ENCODE results near the gene ZAR1.

The ZAR1 gene

DNA sequence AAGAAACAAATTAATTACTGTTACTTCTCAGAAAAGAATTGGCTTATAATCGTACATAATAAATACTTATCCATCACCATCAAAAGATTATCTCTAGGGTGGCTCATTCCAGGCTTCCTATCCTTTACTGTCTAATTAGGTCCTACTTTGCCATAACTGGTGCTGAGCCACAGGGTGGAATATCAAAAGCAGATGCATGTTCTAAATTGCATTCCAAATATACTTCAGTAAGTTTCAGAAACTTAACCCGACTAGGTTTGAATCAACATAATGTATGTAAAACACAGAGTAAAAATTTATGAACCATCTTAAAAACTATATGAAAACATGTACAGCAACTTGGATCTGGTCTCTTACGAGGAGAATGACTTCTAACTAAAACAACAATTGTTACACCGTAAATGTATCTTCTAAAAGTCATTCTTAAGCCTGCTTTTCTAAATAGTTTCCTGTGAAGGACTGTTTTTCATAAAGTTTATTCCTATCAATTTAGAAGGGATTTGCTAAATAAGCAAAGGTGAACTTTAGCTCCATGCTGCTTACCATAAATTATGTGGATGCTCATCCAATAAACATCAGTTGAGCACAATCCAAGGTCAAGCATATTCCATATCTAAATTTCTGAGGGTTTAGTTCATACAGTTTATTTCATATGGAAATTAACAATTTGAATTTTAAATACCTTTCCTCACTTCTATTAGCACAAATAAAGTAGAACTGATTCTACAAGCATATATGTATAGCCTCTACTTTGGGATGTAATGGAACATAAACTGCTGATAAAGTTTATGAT, 13.4 kb downstream of the ZAR1 start:
- H3K4me3 ChIP-seq (ENCODE audit: low read length): no peak overlapping the region
- no peak for TF ChIP-seq ZNF274 (IDR thresholded peaks at IDR 0.05; ENCODE audit: low read depth, low read length)

DNA sequence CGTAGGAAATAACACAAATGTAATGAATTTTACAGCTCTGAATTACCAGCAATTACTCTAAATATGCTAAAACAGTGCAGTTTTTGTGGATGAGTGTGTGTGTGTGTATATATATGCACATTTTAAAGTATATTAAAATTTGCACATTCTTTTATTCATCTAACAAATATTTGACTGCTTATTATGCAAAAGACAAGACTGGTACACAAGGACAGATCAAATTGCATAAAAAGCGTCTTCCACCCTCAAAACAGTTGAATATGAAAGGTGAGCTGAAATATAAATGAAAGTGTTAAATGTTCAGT, 13.9 kb downstream of the ZAR1 start:
- no peak overlapping the region for H3K4me3 ChIP-seq (ENCODE audit: low read length)
- no peak for TF ChIP-seq ZNF274 (IDR thresholded peaks at IDR 0.05; ENCODE audit: low read depth, low read length)

DNA sequence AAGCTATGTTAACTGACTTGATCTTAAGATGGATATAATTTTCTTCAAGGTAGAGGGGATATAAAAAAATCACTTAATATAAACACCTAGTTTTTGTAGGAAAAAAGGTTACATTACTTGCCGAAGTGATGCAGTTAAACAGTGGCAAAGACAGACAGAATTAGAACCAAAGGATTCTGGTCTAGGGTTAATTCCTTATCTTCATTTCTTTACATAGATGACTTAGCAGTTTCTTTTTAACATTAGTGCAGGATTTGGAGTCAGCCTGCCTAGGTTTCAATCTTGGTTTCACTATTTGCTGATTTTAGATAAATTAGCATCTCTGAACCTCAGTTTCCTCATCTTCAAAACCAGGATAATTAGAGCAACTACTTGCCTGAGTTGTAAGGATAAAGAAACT, 14.3 kb downstream of the ZAR1 start:
- no peak overlapping the region for H3K4me3 ChIP-seq (ENCODE audit: low read length)
- TF ChIP-seq ZNF274 (IDR thresholded peaks at IDR 0.05; ENCODE audit: low read depth, low read length): no peak

DNA sequence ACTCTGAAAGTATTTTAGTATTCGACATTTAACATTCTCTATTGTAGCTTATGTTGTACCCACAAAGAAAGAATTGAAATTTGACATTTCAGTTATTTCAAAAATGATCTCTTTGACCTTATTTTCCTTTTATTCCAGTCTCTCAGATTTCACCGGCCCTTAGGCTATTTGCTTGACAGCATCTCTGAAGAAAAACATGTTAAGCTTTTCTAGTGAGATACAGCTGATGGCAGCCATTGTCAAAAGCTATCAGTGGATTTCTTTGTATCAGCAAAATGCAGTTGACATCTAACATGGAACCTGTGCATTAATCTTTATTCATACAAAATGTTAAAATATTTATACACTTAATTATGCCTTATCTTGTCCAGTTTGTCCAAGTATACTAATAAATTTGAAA, 16.7 kb downstream of the ZAR1 start:
- no peak overlapping the region for H3K4me3 ChIP-seq (ENCODE audit: low read length)
- no peak for TF ChIP-seq ZNF274 (IDR thresholded peaks at IDR 0.05; ENCODE audit: low read depth, low read length)

DNA sequence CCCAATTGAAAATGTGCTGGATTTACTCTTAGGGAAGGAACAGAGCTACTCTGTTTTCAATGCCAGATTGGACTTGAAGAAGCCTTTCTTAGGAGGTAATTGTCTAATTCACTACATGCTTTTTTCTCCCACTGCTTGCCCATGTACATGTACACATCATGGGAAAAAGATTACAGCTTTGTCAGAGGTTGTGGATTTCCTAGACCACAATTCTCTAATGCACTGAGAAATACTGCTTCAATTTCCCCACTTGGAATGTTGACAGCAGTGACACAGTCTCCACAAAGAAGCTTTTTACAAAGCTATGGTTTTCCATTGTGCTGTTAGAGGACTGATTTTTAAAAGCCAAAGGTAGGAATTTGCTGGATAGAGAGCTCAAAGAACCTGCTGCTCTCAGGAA, 19.5 kb downstream of the ZAR1 start:
- TF ChIP-seq ZNF274 (IDR thresholded peaks at IDR 0.05; ENCODE audit: low read depth, low read length): no peak
- H3K4me3 ChIP-seq (ENCODE audit: low read length): no peak overlapping the region

DNA sequence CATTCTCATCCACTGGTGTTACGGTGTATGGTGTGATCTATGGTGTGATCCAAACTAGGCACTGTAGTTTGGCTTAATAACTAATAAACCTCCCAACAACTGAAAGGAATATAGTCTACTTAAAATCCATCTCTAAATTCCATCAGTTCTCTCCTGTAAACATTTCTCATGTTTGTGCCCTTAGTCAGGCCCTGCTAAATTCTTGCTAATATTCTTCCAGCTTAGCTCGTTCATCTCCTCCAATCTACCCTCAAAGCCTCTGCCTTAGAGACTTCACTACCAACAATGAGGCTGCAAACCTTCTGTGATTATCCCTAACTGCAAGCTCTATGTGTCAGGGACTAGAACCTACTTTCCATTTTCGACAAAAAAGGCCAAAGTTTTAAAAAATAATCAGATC, 28.1 kb downstream of the ZAR1 start:
- TF ChIP-seq ZNF274 (IDR thresholded peaks at IDR 0.05; ENCODE audit: low read depth, low read length): no peak
- H3K4me3 ChIP-seq (ENCODE audit: low read length): no peak overlapping the region

DNA sequence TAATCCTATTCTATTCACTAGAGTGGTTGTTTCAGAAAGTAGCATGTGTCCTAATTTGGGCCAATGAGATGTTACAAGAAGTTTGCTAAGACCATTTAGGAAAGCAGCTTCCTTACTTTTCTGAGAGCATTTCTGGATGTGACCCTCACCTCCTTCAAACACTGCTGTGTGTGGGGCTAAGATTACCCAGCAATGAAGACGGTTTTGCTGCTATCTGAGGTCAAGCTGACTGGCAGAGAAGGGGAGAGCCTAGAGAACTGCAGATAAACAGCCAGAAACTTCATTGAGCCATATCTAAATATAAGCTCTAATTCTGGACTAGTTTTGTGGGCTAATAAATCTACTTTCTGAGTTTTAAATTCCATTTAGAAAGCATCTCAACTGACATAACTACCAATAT, 36.4 kb downstream of the ZAR1 start:
- TF ChIP-seq ZNF274 (IDR thresholded peaks at IDR 0.05; ENCODE audit: low read depth, low read length): no peak
- H3K4me3 ChIP-seq (ENCODE audit: low read length): no peak overlapping the region

DNA sequence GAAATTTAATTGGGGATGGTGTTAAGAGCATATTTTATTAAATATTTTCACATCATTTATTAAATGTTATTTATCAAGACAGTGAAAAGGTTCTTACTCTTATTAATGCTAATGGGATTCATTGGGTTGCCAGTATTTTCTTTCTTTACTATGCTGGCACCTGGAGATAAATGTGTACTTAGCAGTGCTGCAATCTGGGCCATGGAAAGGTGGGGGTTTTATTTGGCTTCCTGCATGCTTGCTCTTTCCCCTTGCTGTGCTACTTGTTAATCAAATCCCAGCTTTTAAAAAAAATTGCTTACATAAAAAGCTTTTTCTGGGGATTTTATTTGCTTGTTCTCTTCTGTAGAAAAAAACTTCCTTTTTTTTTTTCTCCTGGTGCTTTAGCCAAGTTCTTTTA, 48.3 kb downstream of the ZAR1 start:
- no peak for TF ChIP-seq ZNF274 (IDR thresholded peaks at IDR 0.05; ENCODE audit: low read depth, low read length)
- no peak overlapping the region for H3K4me3 ChIP-seq (ENCODE audit: low read length)

DNA sequence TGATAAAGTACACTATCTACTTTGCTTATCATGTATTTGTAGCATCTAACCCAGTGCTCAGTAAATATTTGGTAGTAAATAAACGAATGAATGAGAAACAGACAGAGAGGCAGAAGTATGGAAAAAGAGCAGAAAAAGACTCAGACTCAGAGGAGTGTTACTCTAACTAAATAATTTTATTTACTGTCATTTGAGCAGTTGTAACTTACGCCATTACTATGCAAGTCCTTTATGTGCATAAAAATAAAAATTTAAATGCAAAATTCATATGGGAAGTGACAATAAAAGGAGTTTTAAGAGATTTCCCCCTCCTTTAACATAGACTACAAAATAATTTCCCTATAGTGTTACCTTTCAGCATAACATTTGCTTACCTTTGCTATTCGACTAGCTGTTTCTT, 49.5 kb downstream of the ZAR1 start:
- no peak for TF ChIP-seq ZNF274 (IDR thresholded peaks at IDR 0.05; ENCODE audit: low read depth, low read length)
- no peak overlapping the region for H3K4me3 ChIP-seq (ENCODE audit: low read length)

DNA sequence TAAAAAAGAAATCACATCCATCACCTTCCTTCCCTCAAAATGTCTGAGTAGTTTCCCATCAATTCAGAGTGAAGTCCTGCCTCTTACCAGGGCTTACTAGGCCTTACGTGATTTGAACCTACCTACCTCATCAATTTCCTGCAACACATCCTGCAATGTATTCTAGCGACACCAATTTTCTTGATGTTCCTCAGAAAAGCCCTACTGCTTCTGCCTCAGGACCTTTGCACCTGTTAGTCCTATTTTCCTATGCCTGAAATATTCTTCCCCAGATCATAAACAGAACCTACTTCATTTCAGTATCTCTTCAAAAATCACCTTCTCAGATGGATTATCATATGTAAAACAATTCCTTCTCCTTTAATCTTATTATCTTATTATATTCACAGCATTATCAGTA, 52.8 kb downstream of the ZAR1 start:
- no peak for TF ChIP-seq ZNF274 (IDR thresholded peaks at IDR 0.05; ENCODE audit: low read depth, low read length)
- no peak overlapping the region for H3K4me3 ChIP-seq (ENCODE audit: low read length)

DNA sequence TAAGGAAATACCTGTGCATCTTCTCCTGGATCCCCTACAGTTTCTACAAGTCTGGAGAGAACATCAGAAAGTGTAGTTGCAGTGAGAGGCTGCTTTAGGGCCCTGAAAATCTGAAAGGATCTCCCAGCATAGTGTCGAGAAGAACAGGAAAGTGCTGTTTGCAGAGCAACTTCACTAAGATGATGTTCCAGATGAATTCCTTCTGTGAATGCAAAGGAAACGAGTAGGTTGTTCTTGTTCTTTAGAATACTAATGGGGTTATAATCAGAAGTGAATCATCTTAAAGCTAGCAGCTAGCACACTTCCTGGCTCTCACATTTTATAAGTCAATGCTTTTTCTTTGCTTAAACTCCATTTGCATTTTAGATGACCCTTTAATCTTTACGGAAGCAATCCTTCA, 53.7 kb downstream of the ZAR1 start:
- no peak overlapping the region for H3K4me3 ChIP-seq (ENCODE audit: low read length)
- TF ChIP-seq ZNF274 (IDR thresholded peaks at IDR 0.05; ENCODE audit: low read depth, low read length): no peak

Data from GM08714 (cell line).